ENCODE results near the gene PKNOX2. TPM values are rescaled to one million over a fixed set of nuclear protein-coding genes. Genes with fewer than 3 reads are reported as not detected.
"Not testable (repeated sequence)": the region's sequence is repeated elsewhere in the genome, so short reads cannot be mapped to it uniquely, and the experiment has no call there.

The PKNOX2 gene
- total RNA-seq, 1 donor from 2014 or later: 31.8 TPM

DNA sequence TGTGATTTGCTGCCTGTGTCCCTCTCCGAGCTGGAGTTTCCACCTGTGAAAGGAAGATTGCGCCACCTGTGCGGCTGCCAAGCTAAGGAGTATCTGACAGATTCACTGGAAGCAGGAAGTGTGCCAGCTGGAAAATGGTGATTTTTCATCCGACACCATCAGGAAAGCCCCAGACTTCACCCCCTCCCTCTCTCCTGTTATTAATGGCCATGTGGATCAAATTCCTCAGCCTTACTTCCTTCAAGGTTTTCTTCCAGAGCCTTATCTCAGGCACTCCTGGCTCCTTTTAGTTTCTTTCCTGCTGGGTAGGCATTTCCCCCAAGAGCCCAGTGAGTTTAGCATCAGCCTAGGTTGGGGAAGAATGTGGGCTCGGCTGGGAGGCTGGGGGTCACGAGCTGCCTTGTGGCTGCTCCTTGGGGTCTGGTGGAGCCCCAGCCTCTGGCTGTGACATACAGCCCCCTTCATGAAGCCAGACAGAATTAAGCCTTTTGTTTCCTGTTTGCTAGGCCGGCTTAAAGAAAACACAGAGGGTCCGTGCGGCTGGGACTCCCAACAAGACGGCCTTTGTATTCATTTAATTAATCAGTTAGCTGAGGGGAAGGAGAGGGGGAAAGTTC lies 37.1 kb downstream of the PKNOX2 start:
- no peak for DNase-seq (ENCODE audit: low spot score)

DNA sequence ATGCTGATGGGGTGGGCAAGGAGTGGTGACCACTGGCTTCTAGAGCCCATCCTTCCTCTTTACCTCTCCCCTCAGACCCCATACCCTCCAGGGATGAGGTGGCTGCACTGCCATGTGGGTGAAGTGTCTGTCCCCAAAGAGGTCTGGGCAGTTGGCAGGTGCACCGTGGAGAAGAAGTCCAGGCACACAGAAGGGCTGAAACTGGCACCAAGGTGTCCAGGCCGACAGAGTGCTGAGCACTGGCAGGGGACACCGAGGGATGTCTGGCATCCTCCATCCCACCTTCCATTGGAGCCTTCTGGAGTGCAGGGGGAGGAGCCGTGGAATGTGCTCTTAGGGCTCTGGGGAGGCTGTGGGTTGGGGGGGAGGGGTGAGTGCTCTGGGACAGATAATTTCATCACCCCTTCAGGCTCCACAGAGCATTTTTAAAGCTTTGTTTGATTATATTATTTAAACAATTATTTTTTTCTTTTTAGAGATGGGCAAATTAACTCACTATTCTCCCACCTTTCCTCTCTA lies 37.9 kb downstream of the PKNOX2 start:
- no peak for DNase-seq (ENCODE audit: low spot score)

DNA sequence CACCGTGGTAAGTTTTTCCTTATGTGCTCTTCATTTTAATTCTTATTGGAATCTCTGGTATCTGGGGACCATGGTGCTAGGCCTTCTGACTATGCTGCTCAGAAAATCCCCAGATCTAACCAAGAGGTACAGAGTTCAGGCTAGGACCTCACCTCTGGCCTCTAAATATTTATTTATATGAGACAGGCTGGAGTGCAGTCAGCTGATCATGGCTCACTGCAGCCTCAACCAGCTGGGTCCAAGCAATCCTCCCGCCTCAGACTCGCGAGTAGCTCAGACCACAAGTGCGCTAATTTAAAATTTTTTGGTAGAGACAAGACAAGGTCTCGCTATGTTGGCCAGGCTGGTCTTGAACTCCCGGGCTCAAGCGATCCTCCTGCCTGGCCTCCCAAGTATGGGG lies 38.4 kb downstream of the PKNOX2 start:
- no peak for DNase-seq (ENCODE audit: low spot score)

DNA sequence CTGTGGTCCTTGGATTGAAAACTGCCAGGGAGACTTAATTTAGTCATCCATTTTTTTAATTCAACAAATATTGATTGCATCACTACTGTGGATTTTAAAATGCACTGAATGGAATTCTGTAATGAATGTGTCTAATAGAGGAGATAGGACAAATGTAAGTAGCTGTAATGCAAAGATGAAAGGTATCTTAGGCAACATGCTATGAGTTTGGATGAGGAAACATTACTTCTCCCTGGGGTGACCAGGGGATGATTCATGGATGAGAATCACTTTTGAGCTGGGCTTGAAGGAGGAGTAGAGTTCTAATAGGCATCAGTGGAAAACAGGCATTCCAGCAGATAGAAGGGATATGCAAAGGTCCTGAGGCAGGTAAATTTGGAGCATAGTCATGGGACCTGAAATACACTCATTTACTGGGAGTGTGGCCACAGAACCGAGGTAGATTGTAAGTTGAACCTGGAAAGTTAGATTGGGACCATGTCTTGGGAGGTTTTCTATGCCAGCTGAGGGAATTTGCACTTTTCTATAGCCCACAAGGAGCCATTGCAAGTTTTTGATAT lies 43.4 kb downstream of the PKNOX2 start:
- no peak for DNase-seq (ENCODE audit: low spot score)

DNA sequence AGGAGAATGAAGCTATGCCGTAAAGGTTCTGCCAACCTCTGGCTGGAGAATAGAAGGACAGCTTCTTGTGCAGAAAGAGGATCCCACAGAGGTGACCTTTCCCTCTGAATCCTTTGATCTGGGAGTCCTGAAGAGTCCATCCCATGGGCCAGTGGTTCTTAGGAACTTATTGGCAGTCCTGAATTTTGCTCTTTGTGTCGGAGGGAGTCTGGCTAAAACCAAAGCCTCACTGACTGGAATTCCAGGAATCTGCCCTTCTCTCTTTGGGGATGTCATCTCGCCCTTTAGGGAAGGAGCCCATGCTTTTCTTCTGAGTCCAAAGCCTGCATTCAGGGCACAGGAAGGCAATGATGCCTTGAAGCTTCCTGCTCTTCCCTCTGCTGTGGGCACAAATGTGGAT lies 45.5 kb downstream of the PKNOX2 start:
- DNase-seq (ENCODE audit: low spot score): no peak

DNA sequence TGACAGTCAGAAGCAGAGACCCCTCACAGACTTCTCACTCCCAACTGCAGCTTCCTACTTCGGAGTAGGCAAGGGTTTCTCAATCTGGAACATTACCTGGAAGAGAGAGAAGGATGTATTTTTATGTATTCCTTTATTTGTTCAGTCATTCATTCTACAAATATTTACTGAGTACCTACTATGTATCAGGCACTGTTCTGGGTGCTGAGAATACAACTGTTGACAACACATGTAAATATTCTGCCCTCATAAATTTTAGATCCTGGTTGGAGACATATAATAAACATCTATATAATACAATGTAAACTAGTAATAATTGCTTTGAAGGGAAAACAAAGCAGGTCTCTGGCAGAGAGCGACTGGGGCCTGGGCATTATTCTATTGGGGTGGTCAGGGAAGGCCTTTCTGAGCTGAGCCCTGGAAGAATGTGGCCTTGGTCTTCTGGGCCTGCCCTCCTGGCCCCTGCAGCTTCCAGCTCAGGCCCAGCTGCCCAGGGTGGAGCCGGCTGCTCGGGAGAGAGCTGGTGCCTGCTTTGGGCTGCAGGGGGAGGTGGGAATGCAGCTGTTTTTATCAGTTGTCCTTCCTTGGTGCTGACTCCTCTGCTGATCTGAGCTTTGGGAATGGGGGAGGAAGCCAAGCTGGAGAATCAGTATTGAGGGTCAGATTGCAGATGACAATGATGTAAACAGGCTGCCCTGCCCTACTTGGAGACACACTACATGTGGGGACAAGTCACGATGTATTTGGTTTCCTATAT lies 46.8 kb downstream of the PKNOX2 start:
- peak; percentile 70 for DNase-seq (ENCODE audit: low spot score)

DNA sequence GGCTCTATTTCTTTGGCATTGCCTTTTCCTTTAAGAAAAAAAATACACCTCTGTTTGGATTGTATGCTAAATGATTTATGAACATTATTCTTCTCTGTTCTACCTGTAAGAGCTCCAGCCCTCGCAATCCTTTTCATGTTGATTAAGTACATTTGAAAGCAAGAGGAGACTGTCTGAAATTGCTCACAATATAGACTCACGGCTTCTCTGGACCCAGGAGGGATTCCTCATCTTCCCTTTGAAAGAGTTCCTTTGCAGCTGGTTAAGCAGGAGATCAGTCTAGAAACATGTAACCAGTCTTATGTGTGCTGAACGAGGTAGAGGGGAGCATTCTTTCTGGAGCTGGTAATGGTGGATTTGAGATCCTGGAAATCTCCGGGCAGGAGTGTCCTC lies 47.4 kb downstream of the PKNOX2 start:
- peak; percentile 57 for DNase-seq (ENCODE audit: low spot score)

DNA sequence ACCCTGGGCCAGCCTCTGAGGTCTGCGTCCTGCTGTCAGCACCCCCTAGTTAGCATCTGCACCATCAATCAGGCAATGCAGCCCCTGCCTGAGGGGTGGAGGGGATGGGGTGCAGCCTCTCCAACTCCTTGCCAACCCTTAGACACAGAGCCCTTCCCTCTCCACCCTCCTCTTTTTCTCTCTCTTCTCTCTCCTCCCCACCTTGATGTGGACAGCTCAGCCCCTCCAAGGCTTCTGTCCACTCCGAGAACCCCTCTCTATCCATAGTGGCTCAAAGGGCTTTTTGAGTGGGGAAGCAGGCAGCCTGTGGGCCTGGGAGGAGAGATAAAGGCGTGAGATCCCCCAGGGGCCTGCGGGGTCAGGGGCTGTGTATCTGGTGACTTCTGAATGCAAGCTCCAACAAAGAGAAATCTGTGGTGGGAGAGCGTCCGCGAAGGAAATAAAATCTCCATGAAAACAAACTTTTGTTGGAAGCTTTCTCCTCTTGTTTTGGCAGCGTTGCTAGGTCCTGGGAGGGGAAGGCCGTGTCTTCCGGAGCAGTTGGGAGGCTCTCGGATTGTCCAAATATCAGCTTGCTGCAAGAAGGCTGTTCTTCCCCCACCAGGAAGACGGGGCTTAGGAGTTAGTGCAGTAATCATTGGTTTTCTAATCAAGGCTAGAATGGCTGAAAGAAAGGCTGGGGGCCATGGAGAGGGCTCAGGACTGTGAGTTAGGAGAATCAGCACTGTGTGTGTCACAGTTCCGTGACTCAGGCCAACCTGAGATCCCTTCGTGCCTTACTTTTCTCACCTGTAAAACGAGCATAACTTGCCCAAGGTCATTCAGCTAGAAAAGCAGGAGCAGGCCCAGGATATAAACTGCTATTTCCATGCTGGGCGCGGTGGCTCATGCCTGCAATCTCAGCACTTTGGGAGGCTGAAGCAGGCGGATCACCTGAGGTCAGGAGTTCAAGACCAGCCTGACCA lies 50.3 kb downstream of the PKNOX2 start:
- DNase-seq (ENCODE audit: low spot score): peak; percentile 90

DNA sequence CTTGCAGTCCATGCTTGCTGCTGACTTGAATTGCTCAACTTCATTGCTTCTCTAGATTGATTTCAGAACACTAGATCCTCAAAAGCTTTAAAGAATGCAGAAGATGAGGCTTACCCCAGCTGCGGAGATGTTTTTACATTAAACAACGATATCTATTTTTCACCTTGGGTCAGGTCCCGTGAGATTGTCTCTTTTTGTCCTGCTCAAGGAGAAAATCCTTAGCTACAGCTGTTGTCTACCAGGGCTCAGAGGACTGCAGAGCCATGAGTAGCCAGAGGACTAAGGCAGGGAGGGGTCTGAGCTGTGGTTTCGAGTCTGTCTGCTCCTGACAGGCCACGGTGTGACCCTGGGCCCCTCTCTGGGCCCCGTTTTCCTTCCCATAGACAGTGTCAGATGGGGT lies 51.4 kb downstream of the PKNOX2 start:
- peak; percentile 91 for DNase-seq (ENCODE audit: low spot score)

DNA sequence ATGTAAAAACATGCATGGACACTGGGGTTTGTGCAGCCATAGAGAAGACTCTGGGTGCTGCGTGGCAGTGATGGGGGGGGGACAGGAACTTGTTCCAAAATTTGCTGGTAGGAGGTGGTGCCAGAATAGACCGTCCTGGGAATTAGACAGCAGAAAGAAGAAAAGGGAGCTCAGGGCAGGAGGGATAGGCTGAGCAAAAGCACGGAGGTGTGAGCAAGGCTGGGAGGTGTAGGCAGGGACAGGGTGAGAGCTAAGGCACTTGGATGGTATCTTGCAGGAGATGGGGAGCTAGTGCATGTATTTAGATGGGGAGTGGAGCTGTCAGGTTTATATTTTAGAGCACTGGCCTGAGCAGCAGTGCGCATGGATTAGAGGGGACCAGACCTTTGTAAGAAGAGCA lies 53.8 kb downstream of the PKNOX2 start:
- no peak for DNase-seq (ENCODE audit: low spot score)

DNA sequence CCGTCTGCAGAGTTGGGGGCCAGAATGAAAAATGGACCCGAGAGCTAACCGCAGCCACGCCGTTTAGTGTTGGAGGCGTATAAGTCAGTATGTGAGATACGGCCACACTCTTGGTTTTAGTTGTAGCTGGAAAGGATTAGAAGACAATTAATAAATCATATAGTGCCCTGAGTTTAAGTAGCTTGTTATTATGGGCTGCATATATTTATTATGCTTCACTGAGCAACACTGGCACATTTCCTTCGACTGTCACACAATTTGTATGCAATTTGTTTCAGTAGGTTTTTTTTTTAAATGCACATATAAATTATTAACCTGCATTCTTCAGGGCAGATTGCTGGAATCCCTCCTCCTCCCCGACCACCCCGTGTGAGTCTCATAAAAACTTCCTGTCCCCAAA lies 56.9 kb downstream of the PKNOX2 start:
- no peak for DNase-seq (ENCODE audit: low spot score)

DNA sequence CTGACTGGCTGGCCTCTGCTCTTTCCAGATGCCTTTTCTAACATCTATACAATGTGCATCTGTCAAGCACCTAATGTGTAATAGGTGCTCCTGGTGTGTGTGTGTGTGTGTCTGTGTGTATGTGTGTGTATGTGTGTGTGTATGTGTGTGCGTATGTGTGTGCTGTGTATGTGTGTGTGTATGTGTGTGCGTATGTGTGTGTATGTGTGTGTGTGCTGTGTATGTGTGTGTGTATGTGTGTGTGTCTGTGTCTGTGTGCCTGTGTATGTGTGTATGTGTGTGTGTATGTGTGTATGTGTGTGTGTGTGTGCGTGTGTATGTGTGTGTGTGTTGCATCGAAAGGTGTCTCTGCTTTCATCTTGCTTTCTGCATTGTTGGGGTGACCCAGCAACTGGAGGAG lies 57.9 kb downstream of the PKNOX2 start:
- no peak for DNase-seq (ENCODE audit: low spot score)

DNA sequence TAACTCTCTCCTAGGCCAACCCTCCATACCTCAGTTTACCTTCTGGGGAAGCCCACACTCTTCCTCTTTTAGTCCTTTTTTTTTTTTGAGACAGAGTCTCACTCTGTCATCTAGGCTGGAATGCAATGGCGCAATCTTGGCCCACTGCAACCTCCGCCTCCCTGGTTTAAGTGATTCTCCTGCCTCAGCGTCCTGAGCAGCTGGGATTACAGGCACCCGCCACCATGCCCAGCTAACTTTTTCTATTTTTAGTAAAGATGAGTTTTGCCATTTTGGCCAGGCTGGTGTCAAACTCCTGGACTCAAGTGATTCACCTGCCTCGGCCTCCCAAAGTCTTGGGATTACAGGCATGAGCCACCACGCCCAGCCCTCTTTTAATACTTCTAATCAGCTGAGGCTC lies 58.6 kb downstream of the PKNOX2 start:
- DNase-seq (ENCODE audit: low spot score): not testable (repeated sequence)

DNA sequence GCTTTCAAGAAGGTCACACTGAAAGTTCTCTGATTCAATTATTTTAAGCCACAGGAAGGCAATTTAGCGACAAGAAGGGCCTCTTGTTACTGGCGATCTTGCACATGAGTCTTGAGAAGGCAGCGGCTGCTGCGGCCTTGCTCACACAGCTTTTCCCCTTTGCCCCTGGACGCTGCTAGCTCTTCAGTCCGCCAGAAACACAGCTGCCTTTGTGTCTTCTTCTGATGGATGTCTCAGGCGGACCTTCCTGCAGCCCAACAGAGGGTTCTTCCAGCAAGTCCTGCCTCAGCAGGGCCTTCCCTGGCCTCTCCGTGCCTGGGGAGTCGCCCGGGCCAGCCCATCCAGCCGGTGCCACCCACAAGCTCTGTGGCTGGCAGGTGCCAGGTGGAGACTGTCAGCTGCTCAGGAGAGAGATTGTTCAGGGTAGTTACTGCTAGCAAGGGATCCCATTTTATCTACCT lies 59.4 kb downstream of the PKNOX2 start:
- DNase-seq (ENCODE audit: low spot score): no peak

DNA sequence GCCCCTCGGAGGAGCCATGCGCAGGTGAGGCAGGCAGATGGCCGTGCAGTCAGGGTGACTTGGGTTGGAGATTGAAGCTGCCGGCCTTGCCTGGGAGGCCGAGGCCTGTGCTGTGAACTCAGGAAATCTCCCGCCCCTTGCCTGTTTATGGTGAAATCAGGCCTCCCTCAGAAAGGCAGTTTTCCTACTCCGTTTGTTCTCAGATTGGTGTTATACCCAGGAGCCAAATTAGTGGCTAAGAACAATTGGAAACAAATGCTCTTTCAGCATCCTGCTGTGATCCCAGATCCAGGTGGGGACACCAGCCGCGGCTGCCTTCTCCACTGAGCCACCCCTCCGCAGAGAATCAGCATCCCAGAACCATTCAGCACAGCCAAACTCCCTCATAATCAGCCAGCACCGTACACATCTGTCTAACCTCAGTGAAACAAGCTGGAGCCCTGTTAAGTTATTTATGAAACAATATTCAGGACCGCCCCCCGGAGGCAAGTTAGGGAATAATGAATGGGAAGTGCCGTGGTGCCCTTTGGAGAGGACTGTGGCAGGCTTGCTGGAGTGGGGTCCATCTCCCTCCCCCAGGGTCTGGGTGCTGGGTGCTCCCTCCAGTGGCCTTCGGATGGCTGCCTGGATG lies 60.0 kb downstream of the PKNOX2 start:
- peak; percentile 74 for DNase-seq (ENCODE audit: low spot score)

DNA sequence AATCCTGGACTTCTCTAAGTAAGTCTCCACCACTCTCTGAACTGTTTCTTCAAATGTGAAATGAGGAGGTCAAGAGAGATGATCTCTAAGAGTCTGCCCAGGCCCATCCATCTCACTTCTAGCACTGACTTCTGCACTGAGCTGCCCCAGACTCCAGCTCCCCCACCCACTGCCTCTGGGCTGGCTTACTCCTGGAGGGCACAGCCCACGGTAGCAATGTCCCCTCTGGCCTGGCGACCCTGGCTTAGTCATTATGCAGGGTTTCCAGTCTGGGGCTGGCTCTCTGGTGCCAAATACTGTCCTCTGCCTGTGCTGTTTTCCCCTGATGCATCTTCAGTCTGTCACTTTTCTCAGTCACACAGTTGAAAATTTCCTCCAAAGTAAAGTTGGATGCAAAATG lies 60.9 kb downstream of the PKNOX2 start:
- no peak for DNase-seq (ENCODE audit: low spot score)

DNA sequence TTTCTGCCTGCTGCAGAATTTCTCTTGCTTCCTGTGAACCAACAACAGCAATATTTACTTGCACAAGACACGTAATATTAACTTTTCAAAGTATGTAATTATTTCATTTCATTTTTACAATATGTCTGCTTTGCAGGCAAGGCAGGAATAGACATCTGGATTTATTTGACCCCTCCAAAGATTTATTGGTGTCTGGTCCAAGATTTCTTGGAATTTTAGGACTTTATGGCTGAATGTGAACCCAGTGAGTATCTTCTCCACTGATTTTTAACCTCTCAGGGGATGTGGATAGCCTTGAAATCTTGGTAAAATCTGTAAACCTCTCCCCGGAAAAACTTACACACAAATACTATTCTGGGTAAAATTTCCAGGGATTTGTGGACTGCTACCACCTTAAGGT lies 61.5 kb downstream of the PKNOX2 start:
- no peak for DNase-seq (ENCODE audit: low spot score)

DNA sequence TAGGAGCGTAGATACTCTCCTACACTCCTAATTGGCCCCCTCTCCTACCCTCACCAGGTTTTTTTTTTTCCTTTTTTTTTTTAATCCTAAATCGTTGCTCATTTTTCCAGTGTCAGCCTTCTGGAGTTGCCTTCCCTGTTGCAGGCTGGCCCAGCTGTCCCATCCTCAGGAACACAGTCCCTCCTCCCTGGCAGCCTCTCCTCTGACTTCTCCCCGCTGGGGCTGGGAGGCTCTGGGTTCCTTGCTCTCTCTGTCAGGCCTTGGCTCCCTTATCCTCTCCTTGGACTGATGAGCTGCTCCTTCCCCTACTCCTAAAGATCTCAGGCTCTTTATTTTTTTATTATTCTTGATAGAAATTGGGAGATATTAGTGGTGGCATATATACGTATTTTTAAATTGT lies 62.2 kb downstream of the PKNOX2 start:
- DNase-seq (ENCODE audit: low spot score): no peak

DNA sequence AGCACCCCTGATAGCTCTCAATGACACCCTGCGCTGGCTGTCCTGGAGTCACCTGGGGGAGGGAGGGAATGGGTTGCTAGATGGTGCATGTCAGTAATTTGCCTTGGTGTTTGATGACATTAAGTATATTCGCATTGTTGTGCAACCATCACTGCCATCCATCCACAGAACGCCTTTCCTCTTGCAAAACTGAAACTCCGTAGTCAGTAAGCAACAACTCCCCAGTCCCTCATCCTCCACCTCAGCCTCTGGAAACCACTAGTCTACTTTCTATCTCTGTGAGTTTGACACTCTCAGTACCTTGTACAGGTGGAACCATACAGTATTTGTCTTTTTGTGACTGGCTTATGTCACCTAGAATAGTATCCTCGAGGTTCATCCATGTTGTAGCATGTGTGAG lies 62.6 kb downstream of the PKNOX2 start:
- DNase-seq (ENCODE audit: low spot score): no peak

DNA sequence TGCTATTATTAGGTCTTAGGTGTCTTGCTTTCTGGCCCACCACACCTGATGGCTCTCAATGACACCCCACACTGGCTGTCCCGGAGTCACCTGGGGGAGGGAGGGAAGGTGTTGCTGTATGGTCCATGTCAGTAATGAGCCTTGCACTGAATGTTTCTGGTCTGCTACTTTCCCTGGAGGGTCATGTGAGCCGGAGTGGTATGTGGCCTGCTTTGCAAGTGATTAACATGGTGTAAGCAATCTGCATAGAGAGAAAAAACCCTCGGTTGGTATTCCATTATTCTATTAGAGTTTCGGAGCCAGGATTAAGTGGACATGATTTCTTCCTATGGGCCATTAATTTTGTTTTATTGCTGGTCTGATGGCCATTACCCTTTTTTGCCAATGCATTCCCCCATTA lies 63.9 kb downstream of the PKNOX2 start:
- DNase-seq (ENCODE audit: low spot score): no peak

DNA sequence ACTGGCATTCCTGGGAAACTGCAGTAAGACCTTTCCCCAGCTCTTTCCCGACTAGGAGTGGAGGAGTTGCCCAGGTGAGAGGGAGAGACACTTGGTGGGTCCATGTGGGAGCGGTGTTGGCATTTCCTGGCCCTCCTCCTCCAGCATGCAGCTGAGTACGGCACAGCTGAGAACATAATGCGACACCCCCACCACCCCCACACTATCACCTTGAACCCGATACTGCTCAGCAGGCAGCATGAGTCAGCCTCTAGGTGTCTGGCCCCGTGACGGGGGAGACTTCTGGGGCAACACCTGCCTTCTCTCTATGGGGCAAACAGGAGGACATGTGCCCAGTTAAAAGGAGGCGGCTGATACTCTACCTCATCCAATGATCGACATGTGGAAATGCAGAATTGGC lies 64.4 kb downstream of the PKNOX2 start:
- DNase-seq (ENCODE audit: low spot score): no peak
